HS-5 (cell line): Measurements from ENCODE around the gene SFRP4.
A peak's percentile ranks its signal among the peaks of the same experiment; 100 is the strongest.

Experiments
- DNase-seq: peaks from one replicate; pipeline ENCODE4 v3.0.0-alpha.2; 2012; ENCODE audit warnings: low read depth

Gene SFRP4

DNA sequence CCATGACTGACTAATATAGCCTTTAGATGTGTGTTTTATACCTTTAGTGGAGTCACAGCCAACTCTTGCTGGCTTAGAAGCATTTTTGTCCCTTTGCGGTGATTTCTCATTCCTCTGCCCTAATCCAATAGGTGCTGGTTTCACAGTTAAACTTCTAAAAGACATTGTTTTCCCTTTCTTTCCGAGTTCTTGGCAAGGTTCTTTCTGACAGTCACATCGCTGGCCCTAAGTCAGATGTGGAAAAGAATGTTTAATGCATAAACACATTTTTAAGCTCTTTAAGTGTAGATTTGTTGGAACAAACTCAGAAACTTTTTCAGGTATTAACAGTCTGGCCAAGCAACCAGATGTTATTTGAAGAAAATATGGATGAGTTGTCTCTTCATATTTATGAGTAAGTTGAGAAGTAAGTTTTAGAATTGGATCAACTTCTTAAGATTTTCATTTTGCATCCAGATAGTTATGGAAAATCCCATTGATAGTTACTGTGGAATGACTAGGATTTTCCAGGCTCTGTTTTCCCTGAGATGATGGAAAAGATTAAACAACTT is 7.9 kb upstream of the SFRP4 start:
- DNase-seq, result no peak

DNA sequence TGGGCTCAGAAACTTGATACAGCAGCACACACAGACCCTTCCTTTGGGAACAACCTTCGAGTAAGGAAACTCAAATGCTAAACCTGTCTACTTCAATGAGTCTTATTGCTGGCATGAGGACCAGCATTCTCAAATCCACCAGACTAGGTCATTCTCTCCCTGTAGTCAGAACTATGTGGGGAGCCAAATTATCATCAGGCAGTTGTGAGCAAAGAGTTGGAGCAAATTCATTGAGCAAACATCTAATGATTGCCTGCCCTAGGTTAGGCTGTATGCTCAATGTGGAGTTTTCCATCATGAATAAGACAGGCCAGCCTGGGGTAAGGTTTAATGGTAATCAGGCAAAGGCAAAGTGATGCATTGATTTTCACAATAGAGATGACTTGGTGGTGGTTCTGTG is 7.4 kb upstream of the SFRP4 start:
- no peak for DNase-seq

- no peak for DNase-seq
Measured at GRCh38 chr7:37921876-37922275, 5.3 kb upstream of the SFRP4 start.

GRCh38 chr7:37920849-37921805 is 4.5 kb upstream of the SFRP4 start:
- no peak for DNase-seq

GRCh38 chr7:37920305-37920848 is 3.8 kb upstream of the SFRP4 start, which contains the start of gene EPDR1:
Gene EPDR1 (plus strand): TSS chr7:37920640. CDS start chr7:37920940, 300 bp downstream.
- DNase-seq, result no peak

DNA sequence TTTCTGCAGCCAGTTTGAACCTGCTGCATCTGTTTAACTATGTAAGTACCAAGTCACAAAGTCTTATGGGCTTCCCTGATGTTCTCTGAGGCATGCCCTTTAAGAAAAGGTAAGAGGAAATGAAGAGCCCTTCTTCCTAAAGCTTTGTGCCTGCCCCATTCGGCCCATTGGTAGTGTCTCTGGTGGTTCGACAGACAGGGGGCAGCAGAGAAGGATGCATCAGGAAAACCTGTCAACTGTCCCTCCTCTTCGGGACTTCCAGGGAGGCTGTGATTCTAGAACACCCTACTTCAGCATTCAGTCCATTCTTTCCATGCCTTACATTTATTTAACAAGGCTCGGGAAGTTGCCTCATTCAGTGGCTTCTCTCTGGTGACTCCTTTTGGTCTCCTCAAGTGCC is 1.9 kb upstream of the SFRP4 start:
- no peak for DNase-seq

GRCh38 chr7:37916017-37916672 is 472 bp downstream of the SFRP4 start:
- no peak for DNase-seq

DNA sequence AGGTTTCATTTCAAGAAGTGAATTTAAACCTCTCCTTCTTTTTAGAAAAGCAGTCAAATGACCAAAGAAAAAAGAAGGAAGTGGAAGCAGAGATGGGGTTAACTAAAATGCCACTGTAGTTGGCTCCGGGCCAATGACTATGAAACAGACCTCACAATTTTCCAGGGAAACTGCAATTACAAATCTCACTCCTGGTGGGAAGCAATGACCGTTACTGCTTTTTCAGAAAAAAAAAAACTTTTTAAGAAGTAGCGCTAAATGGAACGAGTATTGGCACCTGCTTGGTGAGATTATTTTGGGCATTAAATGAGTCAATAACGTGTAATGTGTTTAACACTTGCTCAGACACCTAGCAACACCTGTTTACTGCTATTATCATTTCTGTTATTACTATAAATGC is 1.2 kb downstream of the SFRP4 start:
- no peak for DNase-seq

GRCh38 chr7:37912756-37913155 is 3.9 kb downstream of the SFRP4 start:
- DNase-seq, result no peak

DNA sequence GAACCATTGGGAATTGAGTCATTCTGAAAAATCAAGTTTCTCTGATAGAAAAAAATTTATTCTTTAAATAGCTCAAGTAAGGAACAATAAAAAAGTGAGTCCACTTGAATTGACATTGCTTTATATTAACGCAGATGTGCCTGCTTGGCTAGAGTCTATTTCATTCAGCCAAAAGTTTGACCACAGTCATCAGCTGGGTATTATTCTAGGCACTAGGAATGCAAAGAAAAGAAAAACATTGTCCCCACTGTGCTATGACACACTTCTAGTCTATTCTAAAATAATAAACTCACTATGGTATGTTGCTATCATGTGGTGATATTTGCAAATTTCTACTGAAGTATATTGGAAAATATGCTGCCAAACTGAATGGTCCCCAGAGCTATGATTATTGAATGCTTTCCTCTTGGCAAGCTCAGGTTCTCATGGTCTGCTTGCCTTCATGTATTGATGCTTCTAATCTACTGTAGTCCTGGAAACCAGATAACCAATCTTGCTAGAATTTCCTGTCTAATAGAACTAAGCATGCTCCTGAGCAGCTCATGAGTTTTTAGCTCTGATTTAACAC is 8.3 kb downstream of the SFRP4 start:
- peak; percentile 81 for DNase-seq

DNA sequence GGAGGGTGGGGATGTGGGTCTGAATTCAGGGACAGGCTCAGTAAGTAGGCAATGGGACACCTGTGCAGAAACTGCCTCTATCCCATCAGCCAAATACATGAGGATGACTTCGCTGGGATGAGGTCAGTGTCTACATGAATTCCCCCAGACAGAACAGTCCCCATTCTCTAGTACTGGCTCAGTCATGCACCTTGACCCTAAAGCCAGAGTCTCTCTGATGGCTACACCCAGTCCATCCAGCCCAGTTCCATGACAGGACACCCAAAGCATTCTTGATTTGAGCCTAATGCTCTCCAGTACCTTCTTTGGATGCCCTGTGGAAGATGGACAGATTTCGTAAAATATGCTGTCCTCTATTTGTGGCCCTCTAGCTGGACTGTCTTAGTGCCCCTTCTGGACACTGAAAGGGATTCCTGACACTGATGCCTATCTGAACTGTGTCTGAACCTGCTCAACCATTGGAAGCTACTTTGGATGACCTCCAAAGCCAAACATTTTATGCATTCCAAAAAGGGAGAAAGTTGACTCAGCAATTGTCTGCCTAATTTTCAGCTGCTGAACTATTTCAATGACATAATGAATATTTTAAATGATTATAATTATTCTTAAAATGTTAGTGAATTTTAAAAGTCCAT is 14.6 kb downstream of the SFRP4 start:
- DNase-seq, result peak; percentile 74

GRCh38 chr7:37901236-37901827 is 15.3 kb downstream of the SFRP4 start:
- DNase-seq, result no peak

GRCh38 chr7:37899712-37900247 is 16.8 kb downstream of the SFRP4 start:
- no peak for DNase-seq

DNA sequence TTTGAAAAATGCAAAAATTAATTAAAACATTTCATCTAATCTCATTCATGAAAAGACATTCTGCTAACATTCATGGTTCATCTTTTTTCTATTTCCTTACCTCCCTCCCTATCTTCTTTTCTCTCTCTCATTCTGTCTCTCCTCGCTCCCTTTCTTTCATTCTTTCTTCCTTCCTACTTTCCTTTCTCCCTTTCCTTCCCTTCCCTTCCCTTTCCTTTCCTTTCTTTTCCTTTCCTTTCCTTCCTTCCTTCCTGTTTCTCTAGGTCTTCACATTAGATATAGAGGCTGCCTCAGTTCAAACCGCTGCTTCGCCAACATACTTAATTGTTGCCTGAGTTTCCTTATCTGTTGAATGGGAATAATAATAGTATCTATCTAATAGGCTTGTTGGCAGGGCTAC is 21.9 kb downstream of the SFRP4 start:
- DNase-seq, result no peak

GRCh38 chr7:37893359-37893758 is 23.3 kb downstream of the SFRP4 start:
- no peak for DNase-seq

DNA sequence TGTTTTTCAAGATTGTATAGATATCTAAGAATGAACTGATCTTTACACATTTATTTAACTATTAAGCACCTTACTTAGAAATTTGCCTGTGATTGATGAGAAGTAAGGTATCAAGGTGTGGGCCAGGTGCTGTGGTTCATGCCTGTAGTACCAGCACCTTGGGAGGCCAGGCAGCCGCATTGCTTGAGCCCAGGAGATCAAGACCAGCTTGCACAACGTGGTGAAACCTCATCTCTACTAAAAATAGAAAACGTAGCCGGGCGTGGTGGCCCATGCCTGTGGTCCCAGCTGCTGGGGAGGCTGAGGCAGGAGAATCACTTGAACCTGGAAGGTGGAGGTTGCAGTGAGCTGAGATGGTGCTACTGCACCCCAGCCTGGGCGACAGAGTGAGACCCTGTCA is 34.5 kb downstream of the SFRP4 start:
- DNase-seq, result no peak
